IMR-90 (cell line): ENCODE measurements around the gene RPS23. TPM values are rescaled to one million over a fixed set of nuclear protein-coding genes. Genes with fewer than 3 reads are reported as not detected.

Experiments used
- ATAC-seq: fragments of 200-7000 bp; cut with Tn5 transposase; 2 replicates; pipeline ENCODE4 v1.9.1; 2020; ENCODE audit warnings: low read depth, mild to moderate bottlenecking, moderate library complexity
- BruUV-seq: library from RNA; stranded (reverse); fragments of 400-500 nt; replicated peaks from 2 replicates; lab custom pipeline; 2021; lab: Mats Ljungman, UMichigan
- CTCF ChIA-PET: fragments of 300-600 bp; formaldehyde crosslinking; extraction: SDS; loops from one replicate; lab custom pipeline; 2021; ENCODE audit warnings: antibody characterized with exemption; lab: Yijun Ruan, JAX
- POLR2A ChIA-PET: fragments of 300-600 bp; sonication (Branson Sonifier 250); formaldehyde crosslinking; loops from one replicate; lab custom pipeline; 2022; ENCODE audit warnings: antibody characterized with exemption; ENCODE audit not compliant: unreplicated experiment; lab: Charles Lee
- DNase-seq: peaks from one replicate; pipeline ENCODE4 v3.0.0; 2013
- H2AFZ ChIP-seq: replicated peaks from 2 replicates; pipeline ENCODE3; 2013; ENCODE audit warnings: low read length, mild to moderate bottlenecking; ENCODE audit not compliant: poor library complexity
- H2AK5ac ChIP-seq: 2 replicates; pipeline ENCODE4 v1.6.1; 2013; ENCODE audit warnings: low read depth, low read length, inconsistent platforms
- H2AK9ac ChIP-seq: replicated peaks from 2 replicates; pipeline ENCODE3; 2013; ENCODE audit warnings: mild to moderate bottlenecking, low read depth, low read length, moderate library complexity; ENCODE audit not compliant: poor library complexity
- H2BK120ac ChIP-seq: 2 replicates; pipeline ENCODE4 v1.6.1; 2013; ENCODE audit warnings: low read depth, low read length, inconsistent platforms
- H2BK15ac ChIP-seq: 3 replicates; pipeline ENCODE4 v1.6.1; 2013; ENCODE audit warnings: low read depth, low read length, inconsistent platforms
- H2BK20ac ChIP-seq: 2 replicates; pipeline ENCODE4 v1.6.1; 2013; ENCODE audit warnings: low read depth, mild to moderate bottlenecking, inconsistent platforms, low read length, moderate library complexity
- H2BK5ac ChIP-seq: 2 replicates; pipeline ENCODE4 v1.6.1; 2013; ENCODE audit warnings: mild to moderate bottlenecking, low read depth, low read length, inconsistent platforms; ENCODE audit not compliant: poor library complexity, severe bottlenecking
- H3K14ac ChIP-seq: replicated peaks from 2 replicates; pipeline ENCODE4 v1.6.1; 2013; ENCODE audit warnings: low read depth, low read length, inconsistent platforms
- H3K18ac ChIP-seq: 2 replicates; pipeline ENCODE4 v1.6.1; 2013; ENCODE audit warnings: low read depth, low read length, control low read depth
- H3K23ac ChIP-seq: 2 replicates; pipeline ENCODE4 v1.6.1; 2013; ENCODE audit warnings: low read depth, low read length, inconsistent platforms
- H3K27ac ChIP-seq: 2 replicates; pipeline ENCODE4 v1.5.1; 2013; ENCODE audit warnings: mild to moderate bottlenecking, control low read depth, low read length; ENCODE audit not compliant: insufficient read depth
- H3K27me3 ChIP-seq: 2 replicates; pipeline ENCODE4 v1.6.1; 2013; ENCODE audit warnings: low read length; ENCODE audit not compliant: control insufficient read depth, insufficient read depth
- H3K36me3 ChIP-seq: 2 replicates; pipeline ENCODE4 v1.6.1; 2013; ENCODE audit warnings: low read length, mixed read lengths; ENCODE audit not compliant: control insufficient read depth, insufficient read depth
- H3K4ac ChIP-seq: 2 replicates; pipeline ENCODE4 v1.6.1; 2013; ENCODE audit warnings: low read depth, low read length, inconsistent platforms
- H3K4me1 ChIP-seq: 2 replicates; pipeline ENCODE4 v1.6.1; 2013; ENCODE audit warnings: low read length, mixed read lengths; ENCODE audit not compliant: control insufficient read depth, insufficient read depth
- H3K4me2 ChIP-seq: 2 replicates; pipeline ENCODE4 v1.6.1; 2013; ENCODE audit warnings: low read depth, mild to moderate bottlenecking, control low read depth, low read length, moderate library complexity
- H3K4me3 ChIP-seq: 2 replicates; pipeline ENCODE4 v1.5.1; 2013; ENCODE audit warnings: low read depth, mild to moderate bottlenecking, control low read depth, low read length, moderate library complexity; ENCODE audit not compliant: insufficient read depth
- H3K56ac ChIP-seq: 2 replicates; pipeline ENCODE4 v1.6.1; 2013; ENCODE audit warnings: low read length, inconsistent platforms; ENCODE audit not compliant: insufficient read depth; ENCODE audit errors: extremely low read depth
- H3K79me1 ChIP-seq, 2 experiments: 2 replicates each; pipeline ENCODE4 v1.6.1; 2013; ENCODE audit warnings: low read length in 2 of 2, inconsistent platforms in 1 of 2, low read depth in 1 of 2
- H3K9ac ChIP-seq: 2 replicates; pipeline ENCODE4 v1.6.1; 2013; ENCODE audit warnings: low read depth, low read length, control low read depth
- H3K9me1 ChIP-seq: 2 replicates; pipeline ENCODE4 v1.6.1; 2013; ENCODE audit warnings: low read length, inconsistent platforms; ENCODE audit not compliant: insufficient read depth
- H3K9me3 ChIP-seq: 2 replicates; pipeline ENCODE4 v1.6.1; 2013; ENCODE audit warnings: low read length; ENCODE audit not compliant: control insufficient read depth, insufficient read depth
- H4K20me1 ChIP-seq: 2 replicates; pipeline ENCODE4 v1.6.1; 2013; ENCODE audit warnings: low read length, inconsistent platforms; ENCODE audit not compliant: insufficient read depth
- H4K5ac ChIP-seq: 2 replicates; pipeline ENCODE4 v1.6.1; 2013; ENCODE audit warnings: mild to moderate bottlenecking, low read depth, low read length, control low read depth
- H4K8ac ChIP-seq, 2 experiments: 2 replicates each; pipeline ENCODE4 v1.6.1; 2013; ENCODE audit warnings: low read depth in 2 of 2, low read length in 2 of 2, control low read depth in 1 of 2, inconsistent platforms in 1 of 2
- H4K91ac ChIP-seq: 2 replicates; pipeline ENCODE4 v1.6.1; 2013; ENCODE audit warnings: low read depth, low read length, inconsistent platforms; ENCODE audit not compliant: insufficient read depth
- CEBPB ChIP-seq: IDR thresholded peaks from 2 replicates; pipeline ENCODE4 v1.6.1; 2012; ENCODE audit warnings: low read depth, low read length, improper control_type of control experiment
- MAZ ChIP-seq: IDR thresholded peaks from 2 replicates; pipeline ENCODE4 v1.6.1; 2012; ENCODE audit warnings: low read depth, mild to moderate bottlenecking, low read length, improper control_type of control experiment, moderate library complexity, borderline replicate concordance
- RCOR1 ChIP-seq: IDR thresholded peaks from 2 replicates; pipeline ENCODE4 v1.6.1; 2012; ENCODE audit warnings: mild to moderate bottlenecking, low read length, improper control_type of control experiment; ENCODE audit not compliant: insufficient replicate concordance
- WGBS, 2 experiments: methylation state at CpG; one replicate each; pipeline versions ENCODE4 v1.1.5 to v1.1.7; 2013; ENCODE audit warnings: missing lambda C conversion rate in 2 of 2; ENCODE audit not compliant: insufficient read length in 1 of 2; ENCODE audit errors: extremely low coverage in 2 of 2; 5-methylcytosine and 5-hydroxymethylcytosine counted together
- dilution Hi-C: fragments of 300-500 bp; cut with HindIII; formaldehyde crosslinking; loops from one replicate; pipeline ENCODE4 v1.14.3; 2018; ENCODE audit warnings: low sequenced_read_pairs; ENCODE audit not compliant: unreplicated experiment
- in situ Hi-C: fragments of 300-500 bp; cut with MboI; formaldehyde crosslinking; loops from 3 replicates; pipeline ENCODE4 v1.14.3; 2019; ENCODE audit warnings: low sequenced_read_pairs, inconsistent platforms, mixed read lengths
- intact Hi-C: fragments of 100-400 bp; cut with micrococcal nuclease; formaldehyde crosslinking; loops from 2 replicates; pipeline ENCODE4 v1.10.0; 2022
- polyA plus RNA-seq, 3 experiments: library from polyadenylated mRNA; depleted of rRNA; stranded (reverse); fragments of >200 nt; gene quantifications; 2 replicates each; pipeline ENCODE4 v1.2.3, GENCODE V29; 2012; ENCODE audit warnings: low replicate concordance in 1 of 3
- total RNA-seq: library from RNA; depleted of rRNA; stranded (reverse); fragments of >200 nt; gene quantifications from 2 replicates; pipeline ENCODE4 v1.2.3, GENCODE V29; 2012

RPS23 gene
- total and polyA plus RNA-seq, 2 of the 4 experiments (the other 2 are of a cell fraction): 3,186 to 3,318 TPM

DNA sequence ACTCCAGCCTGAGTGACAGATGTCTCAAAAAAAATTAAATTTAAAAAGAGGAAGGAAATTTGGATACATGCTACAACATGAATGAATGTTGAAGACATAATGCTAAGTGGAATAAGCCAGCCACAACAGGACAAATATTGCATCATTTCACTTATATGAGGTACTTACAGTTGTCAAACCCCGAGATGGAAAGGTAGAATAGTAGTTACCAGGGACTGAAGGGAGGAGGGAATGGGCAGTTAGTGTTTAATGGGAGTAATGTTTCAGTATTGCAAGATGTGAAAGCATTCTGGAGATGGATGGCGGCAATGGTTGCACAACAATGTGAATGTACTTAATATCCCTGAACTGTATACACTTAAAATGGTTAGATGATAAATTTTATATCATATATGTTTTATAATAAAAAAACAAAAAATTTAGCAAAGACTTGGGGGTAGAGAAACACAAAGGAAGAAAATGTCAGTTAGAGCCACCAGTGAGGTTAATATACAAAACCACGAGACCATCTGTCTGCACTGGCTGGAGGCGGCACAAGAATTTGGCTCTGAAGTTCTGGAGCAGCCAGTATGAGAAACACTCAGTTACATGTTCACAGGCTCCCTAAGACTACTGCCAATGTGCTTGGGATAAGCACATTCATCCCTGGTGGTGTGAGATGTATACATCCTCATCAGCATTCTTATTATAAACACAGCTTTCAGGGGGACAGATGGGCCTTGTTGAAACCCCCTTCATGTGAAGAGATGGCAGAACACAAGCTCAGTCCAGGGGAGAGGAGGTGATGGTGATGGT lies 37.0 kb upstream of the RPS23 start:
- no peak overlapping the region for H3K4me2 ChIP-seq
- DNase-seq (peak; percentile 61), ATAC-seq (peak; percentile 38)
- no peaks in the 10 kb centered on the region for H3K79me1 ChIP-seq
- H3K18ac ChIP-seq: no peak overlapping the region
- no peak overlapping the region for H4K8ac ChIP-seq
- no peak overlapping the region for H3K4ac ChIP-seq
- H2AFZ ChIP-seq: no peak overlapping the region
- H2BK120ac ChIP-seq: no peak overlapping the region; the same call in 1 of the 2 replicates
- no peaks in the 10 kb centered on the region for H3K27me3 ChIP-seq
- no peak overlapping the region; the same call in 2 of the 3 replicates for H2BK15ac ChIP-seq
- H3K9ac ChIP-seq: no peak overlapping the region
- H3K9me3 ChIP-seq: no peaks in the 10 kb centered on the region
- peak overlapping the region; percentile 7; the same call in 1 of the 2 replicates for H2BK20ac ChIP-seq
- TF ChIP-seq RCOR1 (no peak), MAZ (no peak), CEBPB (peak; percentile 74)
- ChIA-PET CTCF (no interaction called here), POLR2A (no interaction called here)
- H2AK5ac ChIP-seq: peak overlapping the region; percentile 56
- no peak overlapping the region for H2BK5ac ChIP-seq
- in situ Hi-C loops: loop anchor here (10.0 kb wide), 1 partner anchor 1160 kb away; the partner anchor contains the start of gene VCAN
- H3K27ac ChIP-seq: no peak overlapping the region
- 0 out of 2 replicates have a peak overlapping the region, but pooled peaks have one; percentile 29 for H3K14ac ChIP-seq
- H4K5ac ChIP-seq: no peak overlapping the region
- BruUV-seq: no TSS peak
- no CpG with 5 or more reads among the region's 4 CpGs for WGBS, 2 experiments
- H4K91ac ChIP-seq: no peak overlapping the region; the same call in 1 of the 2 replicates
- H3K23ac ChIP-seq: no peak overlapping the region; the same call in 1 of the 2 replicates
- intact Hi-C loops: loop anchor here (5.0 kb wide), 3 partner anchors 327 to 1247 kb away; no protein-coding TSS in a partner anchor
- H3K56ac ChIP-seq: no peak overlapping the region
- dilution Hi-C loops: no loop called here
- no peak overlapping the region for H2AK9ac ChIP-seq
- H3K4me1 ChIP-seq: peaks cover 6% of the 10 kb centered on the region; the same call in 1 of the 2 replicates
- H3K4me3 ChIP-seq: no peak overlapping the region
- no peaks in the 10 kb centered on the region for H4K20me1 ChIP-seq
- H3K9me1 ChIP-seq: 0 out of 2 replicates have a peak, but pooled peaks cover 3% of the 10 kb centered on the region
- H3K36me3 ChIP-seq: no peaks in the 10 kb centered on the region
